GM23248 (cell line): Measurements from ENCODE around the gene SHB. TPM values are rescaled to one million over a fixed set of nuclear protein-coding genes. Genes with fewer than 3 reads are reported as not detected.

ENCODE experiments used
- DNase-seq: peaks from one replicate; pipeline ENCODE4 v3.0.0-alpha.2; 2015
- H2AFZ ChIP-seq: fragments of 200-600 bp; sonication (generic); 2 replicates; pipeline ENCODE4 v1.6.1; 2016; ENCODE audit warnings: antibody characterized with exemption
- H3F3A ChIP-seq: fragments of 200-600 bp; sonication (generic); 2 replicates; pipeline ENCODE4 v1.6.1; 2016; ENCODE audit warnings: mild to moderate bottlenecking, antibody characterized with exemption, mixed run types; ENCODE audit not compliant: insufficient read depth
- H3K27ac ChIP-seq: fragments of 200-600 bp; sonication (generic); 2 replicates; pipeline ENCODE4 v1.5.1; 2016; ENCODE audit warnings: mild to moderate bottlenecking
- H3K27me3 ChIP-seq: fragments of 200-600 bp; sonication (generic); replicated peaks from 2 replicates; pipeline ENCODE4 v1.6.1; 2016; ENCODE audit warnings: mild to moderate bottlenecking; ENCODE audit not compliant: insufficient read depth
- H3K36me3 ChIP-seq: fragments of 200-600 bp; sonication (generic); 2 replicates; pipeline ENCODE4 v1.6.1; 2016; ENCODE audit warnings: low read depth, mild to moderate bottlenecking
- H3K4me1 ChIP-seq: fragments of 200-600 bp; sonication (generic); 2 replicates; pipeline ENCODE4 v1.6.1; 2016; ENCODE audit warnings: mild to moderate bottlenecking; ENCODE audit not compliant: insufficient read depth
- H3K4me2 ChIP-seq: fragments of 200-600 bp; sonication (generic); one replicate; pipeline ENCODE4 v1.6.1; 2016; ENCODE audit warnings: mild to moderate bottlenecking; ENCODE audit not compliant: unreplicated experiment
- H3K4me3 ChIP-seq: fragments of 200-600 bp; sonication (generic); 2 replicates; pipeline ENCODE4 v1.5.1; 2016; ENCODE audit warnings: mild to moderate bottlenecking
- H3K79me2 ChIP-seq: fragments of 200-600 bp; sonication (generic); 2 replicates; pipeline ENCODE4 v1.6.1; 2016; ENCODE audit warnings: mild to moderate bottlenecking; ENCODE audit not compliant: insufficient read depth
- H3K9ac ChIP-seq: fragments of 200-600 bp; sonication (generic); 2 replicates; pipeline ENCODE4 v1.6.1; 2016; ENCODE audit warnings: mild to moderate bottlenecking
- H3K9me2 ChIP-seq: fragments of 200-600 bp; sonication (generic); 2 replicates; pipeline ENCODE4 v1.6.1; 2016; ENCODE audit warnings: mixed run types, mild to moderate bottlenecking, moderate library complexity; ENCODE audit not compliant: insufficient read depth
- H3K9me3 ChIP-seq: fragments of 200-600 bp; sonication (generic); one replicate; pipeline ENCODE4 v1.6.1; 2017; ENCODE audit warnings: low read depth
- H4K20me1 ChIP-seq: fragments of 200-600 bp; sonication (generic); 2 replicates; pipeline ENCODE4 v1.6.0; 2016; ENCODE audit not compliant: insufficient read depth
- EZH2 ChIP-seq: fragments of 200-600 bp; sonication (generic); IDR thresholded peaks from 2 replicates; pipeline ENCODE4 v1.6.1; 2018; ENCODE audit warnings: antibody characterized with exemption, mild to moderate bottlenecking; ENCODE audit not compliant: insufficient read depth, poor library complexity, severe bottlenecking
- EZH2phosphoT487 ChIP-seq: fragments of 200-600 bp; sonication (generic); IDR thresholded peaks from 2 replicates; pipeline ENCODE4 v1.6.1; 2018; ENCODE audit warnings: antibody characterized with exemption, moderate library complexity, mild to moderate bottlenecking, low read depth; ENCODE audit not compliant: insufficient read depth
- WGBS, 2 experiments: methylation state at CpG; one replicate each; pipeline ENCODE4 v1.1.6; 2015 to 2017; ENCODE audit warnings: low lambda C conversion rate in 2 of 2, low coverage in 1 of 2; ENCODE audit errors: missing lambda C conversion rate in 2 of 2; 5-methylcytosine and 5-hydroxymethylcytosine counted together
- in situ Hi-C: fragments of 300-500 bp; cut with MboI; formaldehyde crosslinking; loops from 2 replicates; pipeline ENCODE4 v1.15.0; 2020
- polyA plus RNA-seq: library from polyadenylated mRNA; unstranded; fragments of >200 nt; fragmentation: Nextera tagmentation; extraction: Ambion mirVana; gene quantifications from 2 replicates; pipeline ENCODE4 v1.2.1, GENCODE V29; 2016
- total RNA-seq: library from RNA; depleted of rRNA; stranded (reverse); fragments of >200 nt; shearing (Covaris generic); gene quantifications from 2 replicates; pipeline ENCODE4 v1.2.3, GENCODE V29; 2014

Gene SHB
- total and polyA plus RNA-seq, 2 experiments from 2014 or later, result 3.9 to 11.1 TPM

GRCh38 chr9:38112049-38112448 is 43.0 kb upstream of the SHB start:
- 54 to 61% methylated on average over 5 of the region's 5 CpGs for WGBS, 2 experiments
- Histone ChIP-seq H3K4me1 (no peaks in the 10 kb centered on the region), H2AFZ (no peak overlapping the region), H3K79me2 (no peaks in the 10 kb centered on the region), H3K9me2 (no peaks in the 10 kb centered on the region), H3K27ac (no peak overlapping the region), H3K27me3 (peaks cover 21% of the 10 kb centered on the region; the same call in 1 of the 2 replicates), H3K9ac (no peak overlapping the region), H4K20me1 (no peaks in the 10 kb centered on the region), H3F3A (no peaks in the 10 kb centered on the region), H3K36me3 (no peaks in the 10 kb centered on the region), H3K9me3 (no peaks in the 10 kb centered on the region), H3K4me2 (no peak overlapping the region), H3K4me3 (no peak overlapping the region)
- TF ChIP-seq EZH2 (no peak), EZH2phosphoT487 (no peak)
- in situ Hi-C loops, result no loop called here
- DNase-seq, result peak; percentile 9

- H3F3A ChIP-seq, result no peaks in the 10 kb centered on the region
- in situ Hi-C loops, result no loop called here
- H3K4me3 ChIP-seq, result no peak overlapping the region
- 32 to 34% methylated on average over 6 of the region's 6 CpGs for WGBS, 2 experiments
- H3K27ac ChIP-seq, result no peak overlapping the region
- no peaks in the 10 kb centered on the region for H3K79me2 ChIP-seq
- H3K27me3 ChIP-seq, result peaks cover 16% of the 10 kb centered on the region; the same call in 1 of the 2 replicates
- no peak overlapping the region for H2AFZ ChIP-seq
- H3K4me1 ChIP-seq, result no peaks in the 10 kb centered on the region
- H3K4me2 ChIP-seq, result no peak overlapping the region
- H3K9me2 ChIP-seq, result no peaks in the 10 kb centered on the region
- H3K36me3 ChIP-seq, result no peaks in the 10 kb centered on the region
- H3K9me3 ChIP-seq, result no peaks in the 10 kb centered on the region
- H4K20me1 ChIP-seq, result no peaks in the 10 kb centered on the region
- no peak overlapping the region for H3K9ac ChIP-seq
- TF ChIP-seq EZH2phosphoT487 (no peak), EZH2 (no peak)
- no peak for DNase-seq
These were observed 41.4 kb upstream of the SHB start for GRCh38 chr9:38110476-38110875.

- no peak overlapping the region for H3K4me2 ChIP-seq
- no peak overlapping the region for H3K4me3 ChIP-seq
- WGBS, 2 experiments, result 63% methylated on average over 6 of the region's 6 CpGs
- no peaks in the 10 kb centered on the region for H3K36me3 ChIP-seq
- no peaks in the 10 kb centered on the region for H3F3A ChIP-seq
- H3K27ac ChIP-seq, result no peak overlapping the region
- no peaks in the 10 kb centered on the region for H3K4me1 ChIP-seq
- H3K9me3 ChIP-seq, result no peaks in the 10 kb centered on the region
- H2AFZ ChIP-seq, result no peak overlapping the region
- H3K9me2 ChIP-seq, result no peaks in the 10 kb centered on the region
- H3K79me2 ChIP-seq, result no peaks in the 10 kb centered on the region
- no peak for DNase-seq
- peaks cover 10% of the 10 kb centered on the region; the same call in 1 of the 2 replicates for H3K27me3 ChIP-seq
- H3K9ac ChIP-seq, result no peak overlapping the region
- TF ChIP-seq EZH2, result no peak
- no peak for TF ChIP-seq EZH2phosphoT487
- in situ Hi-C loops, result no loop called here
- no peaks in the 10 kb centered on the region for H4K20me1 ChIP-seq
These were observed 40.6 kb upstream of the SHB start for GRCh38 chr9:38109601-38110000.

GRCh38 chr9:38108326-38108725 is 39.3 kb upstream of the SHB start:
- Histone ChIP-seq H3K79me2 (no peaks in the 10 kb centered on the region), H2AFZ (no peak overlapping the region), H3K9me3 (no peaks in the 10 kb centered on the region), H3K4me1 (no peaks in the 10 kb centered on the region), H3K4me3 (no peak overlapping the region), H3K27me3 (peaks cover 10% of the 10 kb centered on the region; the same call in 1 of the 2 replicates), H3K36me3 (no peaks in the 10 kb centered on the region), H4K20me1 (no peaks in the 10 kb centered on the region), H3K9ac (no peak overlapping the region), H3K4me2 (no peak overlapping the region), H3K27ac (no peak overlapping the region), H3F3A (no peaks in the 10 kb centered on the region), H3K9me2 (no peaks in the 10 kb centered on the region)
- no peak for DNase-seq
- in situ Hi-C loops, result no loop called here
- WGBS, 2 experiments, result 50 to 87% methylated on average over 1 of the region's 1 CpG
- TF ChIP-seq EZH2phosphoT487 (no peak), EZH2 (no peak)

- no peaks in the 10 kb centered on the region for H3K9me3 ChIP-seq
- no peaks in the 10 kb centered on the region for H3F3A ChIP-seq
- H3K27ac ChIP-seq, result no peak overlapping the region
- H3K4me3 ChIP-seq, result no peak overlapping the region
- no peaks in the 10 kb centered on the region for H3K36me3 ChIP-seq
- no peaks in the 10 kb centered on the region for H3K79me2 ChIP-seq
- WGBS, 2 experiments, result 72 to 73% methylated on average over 8 of the region's 8 CpGs
- TF ChIP-seq EZH2phosphoT487 (no peak), EZH2 (no peak)
- H3K9ac ChIP-seq, result no peak overlapping the region
- in situ Hi-C loops, result no loop called here
- H3K27me3 ChIP-seq, result peaks cover 10% of the 10 kb centered on the region; the same call in 1 of the 2 replicates
- no peaks in the 10 kb centered on the region for H4K20me1 ChIP-seq
- H2AFZ ChIP-seq, result no peak overlapping the region
- no peak for DNase-seq
- H3K4me2 ChIP-seq, result no peak overlapping the region
- H3K4me1 ChIP-seq, result no peaks in the 10 kb centered on the region
- no peaks in the 10 kb centered on the region for H3K9me2 ChIP-seq
These were observed 38.8 kb upstream of the SHB start for GRCh38 chr9:38107811-38108304.
